ENCODE data around the gene CDA. TPM values are rescaled to one million over a fixed set of nuclear protein-coding genes. Genes with fewer than 3 reads are reported as not detected.
"Not testable (repeated sequence)": the region's sequence is repeated elsewhere in the genome, so short reads cannot be mapped to it uniquely, and the experiment has no call there.

CDA gene
- total RNA-seq, 1 experiment from 2014 or later = 0.35 TPM

DNA sequence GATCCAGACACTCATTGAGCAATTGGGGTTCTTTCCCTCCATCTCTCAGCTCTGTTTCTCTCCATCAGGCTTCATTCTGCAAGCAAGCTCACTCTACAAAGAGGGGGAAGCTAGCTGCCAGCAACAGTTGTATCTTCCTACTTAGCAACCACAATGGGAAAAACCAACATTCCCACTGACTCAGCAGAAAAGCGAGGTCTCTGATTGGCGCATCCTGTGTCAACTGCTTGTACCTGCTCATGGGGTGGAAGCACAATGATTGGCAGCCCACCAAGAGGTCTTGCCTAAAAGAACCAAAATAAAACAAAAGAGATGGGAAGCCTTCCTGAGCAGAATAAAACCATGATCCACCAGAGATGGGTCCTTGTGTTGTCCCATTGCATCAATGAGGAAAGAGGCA, 4.0 kb upstream of the CDA start:
- no peak for DNase-seq (ENCODE audit: extremely low read depth, low read depth)

GRCh38 chr1:20586953-20587660, 1.8 kb upstream of the CDA start:
- no peak for DNase-seq (ENCODE audit: extremely low read depth, low read depth)

DNA sequence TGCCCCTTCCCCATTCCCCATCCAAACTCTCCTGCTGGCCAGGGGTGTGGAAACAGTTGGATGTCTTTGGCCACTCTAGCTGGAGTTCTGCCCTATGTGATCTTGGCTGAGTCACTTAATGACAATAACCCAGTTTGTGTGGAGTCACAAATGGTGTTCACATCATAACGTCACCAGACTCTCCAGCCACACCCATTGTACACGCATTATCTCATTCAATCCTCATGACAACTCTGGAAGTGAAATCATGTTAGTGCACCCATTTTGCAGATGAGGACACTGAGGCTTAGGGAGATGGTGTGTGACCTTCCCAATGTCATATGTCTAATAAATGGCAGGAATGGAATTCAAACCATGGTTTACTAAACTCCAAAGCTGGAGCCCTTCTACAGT, 1.2 kb upstream of the CDA start:
- DNase-seq (ENCODE audit: extremely low read depth, low read depth) = peak; percentile 33

GRCh38 chr1:20589331-20590278, 708 bp downstream of the CDA start:
- DNase-seq (ENCODE audit: extremely low read depth, low read depth) = no peak

DNA sequence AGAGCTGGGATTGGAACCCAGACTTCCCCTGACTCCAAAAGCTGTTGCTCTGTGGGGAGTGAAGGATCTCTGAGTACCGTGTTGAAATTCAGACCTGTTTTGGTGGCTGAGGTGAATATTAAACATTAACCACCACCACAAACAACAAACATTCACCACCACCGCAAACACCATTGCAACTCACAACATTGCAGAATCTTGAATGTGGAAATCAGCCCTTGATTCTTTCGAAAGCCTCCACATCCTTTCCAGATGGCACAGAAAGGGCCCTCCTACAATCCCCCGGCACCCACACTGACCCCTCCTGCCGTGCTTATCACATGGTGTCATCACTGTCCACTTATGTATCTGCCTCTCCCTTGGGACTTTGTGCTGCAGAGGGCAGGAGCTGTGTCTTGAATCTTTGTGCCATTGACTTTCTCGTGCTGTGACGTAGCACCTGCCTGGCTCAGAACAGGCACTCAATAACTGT, 1.4 kb downstream of the CDA start:
- DNase-seq (ENCODE audit: extremely low read depth, low read depth) = no peak

DNA sequence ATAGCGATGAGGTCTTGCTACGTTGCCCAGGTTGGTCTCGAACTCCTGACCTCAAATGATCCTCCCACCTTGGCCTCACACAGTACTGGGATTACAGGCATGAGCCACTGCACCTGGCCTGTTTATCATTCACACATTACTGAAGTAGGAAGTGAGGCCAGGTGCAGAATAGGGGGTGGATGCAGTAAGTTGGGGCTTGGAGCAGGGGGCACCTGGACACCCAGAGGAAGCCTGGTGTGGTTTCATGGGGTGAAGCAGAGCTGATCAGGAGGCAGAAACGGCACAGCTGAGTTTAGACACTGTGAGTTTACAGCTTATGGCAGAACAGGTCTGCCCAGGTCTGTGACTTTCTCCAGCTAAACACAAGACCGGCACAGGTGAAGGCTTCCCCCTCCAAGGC, 4.9 kb downstream of the CDA start:
- DNase-seq (ENCODE audit: extremely low read depth, low read depth) = no peak

DNA sequence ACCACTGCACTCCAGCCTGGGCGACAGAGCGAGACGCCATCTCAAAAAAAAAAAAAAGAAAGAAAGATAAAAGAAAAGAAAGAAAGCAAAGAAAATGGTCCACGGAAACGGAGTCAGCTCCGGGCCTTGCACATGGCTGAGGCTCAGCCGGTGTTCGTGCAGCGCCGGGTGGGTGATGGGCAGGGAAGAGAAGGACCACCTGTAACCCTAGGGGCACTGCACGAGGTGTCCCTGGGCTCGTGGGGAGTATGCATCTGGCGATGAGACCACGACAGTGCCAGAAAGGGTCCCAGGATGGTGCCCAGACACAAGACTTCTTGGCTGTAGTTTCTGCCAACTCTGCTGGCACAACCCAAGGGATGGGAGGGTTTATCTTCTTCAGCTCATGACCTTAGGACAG, 5.8 kb downstream of the CDA start:
- no peak for DNase-seq (ENCODE audit: extremely low read depth, low read depth)

DNA sequence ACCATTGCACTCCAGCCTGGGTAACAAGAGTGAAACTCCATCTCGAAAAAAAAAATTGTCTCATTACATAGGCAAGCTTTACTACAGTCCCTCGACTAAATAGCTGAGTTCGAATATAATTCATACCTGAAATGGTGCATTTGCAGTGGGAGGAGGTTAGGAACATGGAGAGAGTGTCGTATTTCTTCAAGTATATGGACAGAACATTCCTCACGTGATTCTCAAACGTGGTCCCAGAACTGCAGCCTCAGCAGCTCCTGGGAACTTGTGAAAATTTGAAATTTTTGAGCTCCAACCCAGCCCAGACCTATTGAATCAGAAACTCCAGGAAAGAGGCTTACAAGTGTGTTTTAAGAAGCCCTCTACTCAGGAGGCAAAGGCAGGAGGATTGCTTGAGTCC, 7.2 kb downstream of the CDA start:
- no peak for DNase-seq (ENCODE audit: extremely low read depth, low read depth)

DNA sequence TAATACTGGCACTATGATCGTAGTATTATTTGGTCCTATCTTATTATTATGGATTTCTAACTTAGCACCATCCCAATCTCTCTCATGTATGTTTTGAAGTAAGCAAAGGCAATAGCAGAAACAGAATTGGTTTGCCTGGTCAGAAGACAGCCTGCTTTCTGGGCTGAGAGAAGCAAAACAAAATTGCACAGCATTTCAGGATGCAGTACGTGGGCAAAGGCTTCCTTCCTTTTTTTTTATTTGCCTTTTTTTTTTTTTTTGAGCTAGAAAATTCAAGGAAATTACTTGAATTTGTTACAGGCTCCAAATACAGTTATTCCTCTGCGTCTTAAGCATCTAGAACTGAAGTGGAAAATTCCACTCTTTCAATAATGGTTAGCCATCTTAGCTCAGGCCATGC, 8.8 kb downstream of the CDA start:
- DNase-seq (ENCODE audit: extremely low read depth, low read depth) = no peak

- no peak for DNase-seq (ENCODE audit: extremely low read depth, low read depth)
These were observed 11.3 kb downstream of the CDA start for GRCh38 chr1:20600156-20600555.

DNA sequence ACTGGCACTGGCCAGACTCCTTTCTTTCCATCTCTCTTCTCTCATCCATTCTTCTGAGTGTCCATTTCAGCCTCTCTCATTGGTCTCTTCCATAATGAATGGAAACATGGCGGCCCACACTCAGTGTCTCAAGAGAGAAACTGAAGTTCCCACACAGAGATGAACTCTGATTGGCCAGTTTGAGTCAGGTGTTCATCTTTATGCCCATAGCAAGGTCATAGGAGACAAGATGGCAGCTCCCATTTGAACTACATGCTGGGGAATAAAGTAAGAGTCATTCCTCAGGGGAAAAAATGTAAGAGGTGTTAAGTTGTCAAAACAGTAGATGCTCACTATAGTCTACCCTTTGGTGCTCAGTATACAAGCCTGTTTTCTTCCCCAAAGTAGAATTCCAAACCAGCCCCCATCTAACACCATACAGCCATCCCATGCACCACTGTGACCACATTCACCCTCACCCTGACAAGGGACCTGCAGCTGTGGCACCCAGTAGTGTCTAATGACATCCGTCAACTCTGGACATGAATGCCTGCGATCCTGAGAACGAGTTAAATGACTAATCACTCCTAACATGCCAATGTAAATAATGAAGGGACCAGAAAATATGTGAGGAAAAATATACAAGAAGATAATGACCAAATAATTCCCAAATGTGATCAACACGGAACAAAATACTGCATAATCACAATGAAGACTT, 12.4 kb downstream of the CDA start:
- DNase-seq (ENCODE audit: extremely low read depth, low read depth) = no peak

DNA sequence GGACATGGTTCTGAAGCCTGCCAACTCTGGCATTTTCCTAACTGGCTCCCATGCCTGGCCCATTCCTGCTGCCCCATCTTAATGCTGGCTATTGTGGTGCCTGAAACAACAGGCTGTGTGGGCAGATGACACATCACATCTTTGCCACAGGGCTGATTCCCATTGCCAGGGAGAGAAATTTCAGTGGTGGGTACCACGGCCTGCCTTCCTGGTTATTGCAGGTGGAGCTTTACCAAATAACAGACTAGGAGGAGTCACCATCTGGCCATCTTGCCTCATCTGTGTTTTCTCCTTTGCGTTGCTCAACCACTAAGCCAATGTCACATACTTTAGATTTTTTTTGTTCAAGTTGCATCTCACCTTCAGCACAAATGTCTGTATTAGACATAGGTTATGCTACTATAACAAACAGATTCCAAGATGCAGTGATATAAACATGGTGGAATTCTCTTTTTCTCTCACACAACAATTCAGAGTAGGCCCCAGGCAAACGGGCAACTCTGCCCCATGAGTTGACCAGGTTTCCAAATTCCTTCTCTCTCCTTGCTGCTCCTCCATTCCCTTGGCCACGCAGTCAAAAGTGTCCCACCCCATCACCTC, 14.1 kb downstream of the CDA start:
- DNase-seq (ENCODE audit: extremely low read depth, low read depth) = no peak

DNA sequence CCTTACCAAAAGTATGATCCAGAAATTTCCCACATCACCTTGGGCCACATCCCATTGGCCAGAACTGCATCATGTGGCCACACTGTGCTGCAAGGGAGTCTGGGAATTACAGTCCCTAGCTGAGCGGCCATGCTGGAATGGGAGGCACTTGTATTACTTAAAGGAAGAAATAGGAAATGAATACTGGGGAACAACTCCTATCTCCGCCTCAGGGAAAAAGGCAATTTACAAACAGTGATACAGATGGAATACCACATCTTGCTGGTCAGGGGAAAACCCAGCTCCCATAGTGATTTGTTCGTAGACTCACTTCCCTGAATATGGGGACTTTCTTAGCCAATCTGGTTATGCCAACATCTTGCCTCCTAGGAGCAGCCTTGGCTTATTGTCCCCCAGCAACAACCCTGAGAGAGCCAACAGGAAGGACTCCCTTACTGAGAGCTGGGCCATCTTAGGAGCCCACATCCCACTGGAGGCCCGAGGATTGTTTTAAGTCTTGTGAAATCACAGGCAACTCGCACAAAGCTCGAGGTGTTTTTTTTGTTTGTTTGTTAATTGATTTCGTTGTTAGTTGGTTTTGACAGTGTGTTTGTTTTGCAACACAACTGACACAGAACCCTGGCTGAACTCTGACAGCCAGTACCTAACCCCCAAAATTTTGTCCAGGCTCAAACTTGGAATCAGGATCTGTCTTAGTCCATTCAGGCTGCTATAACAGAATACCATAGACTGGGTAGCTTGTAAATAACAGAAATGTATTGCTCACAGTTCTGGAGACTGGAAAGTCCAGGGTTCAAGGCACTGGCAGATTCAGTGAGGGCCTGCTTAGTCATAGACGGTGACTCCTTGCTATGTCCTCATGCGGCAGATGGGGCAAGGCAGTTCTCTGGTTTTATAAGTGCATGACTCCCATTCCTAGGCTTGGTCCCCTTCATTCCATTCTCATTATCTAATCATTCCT, 14.9 kb downstream of the CDA start:
- DNase-seq (ENCODE audit: extremely low read depth, low read depth) = no peak

- DNase-seq (ENCODE audit: extremely low read depth, low read depth) = no peak
These were observed 15.8 kb downstream of the CDA start for GRCh38 chr1:20604678-20605077.

DNA sequence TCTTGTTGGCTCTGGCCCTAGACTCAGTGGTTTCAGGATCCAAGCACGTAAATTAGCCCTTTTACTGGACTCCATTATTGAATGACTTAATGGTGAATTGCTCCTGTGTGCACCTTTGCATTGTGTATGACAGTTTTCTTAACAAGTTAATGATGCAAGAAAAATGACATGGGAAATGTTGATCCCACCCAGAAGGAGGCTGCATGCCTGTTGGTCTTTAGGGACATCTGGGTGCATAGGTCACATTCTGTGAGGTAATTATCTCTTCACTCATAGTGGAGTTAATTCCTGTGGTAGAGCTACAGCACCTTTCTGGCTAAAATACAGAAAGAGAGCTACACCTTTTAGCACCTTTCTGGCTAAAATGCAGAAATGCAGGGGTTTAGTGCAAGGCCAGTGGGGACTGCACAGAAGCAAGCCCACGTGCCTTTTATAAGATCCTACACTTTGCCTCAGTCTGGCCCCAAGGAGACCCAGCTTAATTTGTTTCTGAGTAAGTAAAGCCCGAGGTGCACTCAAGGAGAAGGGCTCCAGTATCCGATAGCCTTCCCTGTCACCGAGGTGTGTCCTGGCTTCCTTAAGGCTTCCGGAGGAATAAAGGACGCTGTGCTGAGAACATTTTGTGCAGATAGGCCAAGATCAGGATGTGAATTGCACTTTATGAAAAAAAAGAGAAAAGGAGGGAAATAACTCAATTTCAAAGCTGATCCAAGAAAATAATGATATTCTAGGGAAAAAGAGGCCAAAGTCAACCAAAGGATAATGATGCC, 18.1 kb downstream of the CDA start:
- DNase-seq (ENCODE audit: extremely low read depth, low read depth) = not testable (repeated sequence)

DNA sequence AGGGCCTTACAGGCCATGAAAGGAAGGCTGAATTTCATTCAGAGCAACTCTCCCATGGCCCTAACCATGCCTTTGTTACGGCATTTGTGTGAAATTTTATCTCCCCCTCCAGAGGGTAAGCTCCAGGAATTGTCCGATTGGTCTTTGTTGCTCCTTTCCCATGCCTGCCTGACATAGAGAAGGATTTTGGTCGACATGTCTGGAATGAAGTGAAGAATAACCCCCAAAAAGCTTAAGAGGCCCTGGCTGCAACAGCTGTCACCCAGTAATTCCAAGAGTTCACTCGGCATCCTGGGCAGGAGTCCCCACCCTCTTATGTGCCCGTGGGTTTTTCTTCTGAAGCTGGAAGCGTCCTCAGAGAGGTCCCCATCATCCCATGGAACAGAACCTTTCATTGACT, 20.6 kb downstream of the CDA start:
- DNase-seq (ENCODE audit: extremely low read depth, low read depth) = no peak

DNA sequence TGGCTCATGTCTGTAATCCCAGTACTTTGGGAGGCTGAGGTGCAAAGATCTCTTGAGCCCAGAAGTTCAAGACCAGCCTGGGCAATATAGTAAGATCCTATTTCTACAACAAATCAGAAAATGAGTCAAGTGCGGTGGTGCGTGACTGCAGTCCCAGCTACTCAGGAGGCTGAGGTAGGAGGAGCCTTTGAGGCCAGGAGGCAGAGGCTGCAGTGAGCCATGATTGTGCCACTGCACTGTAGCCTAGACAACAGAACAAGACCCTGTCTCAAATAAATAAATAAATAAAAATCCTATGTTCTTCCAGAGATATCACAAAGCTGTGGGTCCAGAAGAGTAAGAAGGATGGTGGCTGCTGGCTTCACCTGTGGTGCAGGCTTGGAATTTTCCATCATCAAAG, 22.1 kb downstream of the CDA start:
- DNase-seq (ENCODE audit: extremely low read depth, low read depth) = no peak

DNA sequence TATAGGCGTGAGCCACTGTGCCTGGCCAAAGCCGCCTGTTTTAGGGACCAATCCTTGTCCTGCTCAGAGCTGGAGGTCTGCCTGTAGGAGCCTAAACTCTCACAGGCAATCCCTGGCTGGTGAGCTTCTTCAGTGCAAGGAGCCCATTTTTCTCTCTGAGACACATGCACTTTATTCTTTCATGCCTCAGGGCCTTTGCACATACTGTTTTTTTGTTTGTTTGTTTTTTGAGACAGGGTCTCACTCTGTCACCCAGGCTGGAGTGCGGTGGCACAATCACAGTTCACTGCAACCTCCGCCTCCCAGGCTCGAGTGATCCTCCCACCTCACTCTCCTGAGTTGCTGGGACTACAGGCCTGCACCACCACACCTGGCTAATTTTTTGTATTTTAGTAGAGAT, 22.8 kb downstream of the CDA start:
- DNase-seq (ENCODE audit: extremely low read depth, low read depth) = no peak

DNA sequence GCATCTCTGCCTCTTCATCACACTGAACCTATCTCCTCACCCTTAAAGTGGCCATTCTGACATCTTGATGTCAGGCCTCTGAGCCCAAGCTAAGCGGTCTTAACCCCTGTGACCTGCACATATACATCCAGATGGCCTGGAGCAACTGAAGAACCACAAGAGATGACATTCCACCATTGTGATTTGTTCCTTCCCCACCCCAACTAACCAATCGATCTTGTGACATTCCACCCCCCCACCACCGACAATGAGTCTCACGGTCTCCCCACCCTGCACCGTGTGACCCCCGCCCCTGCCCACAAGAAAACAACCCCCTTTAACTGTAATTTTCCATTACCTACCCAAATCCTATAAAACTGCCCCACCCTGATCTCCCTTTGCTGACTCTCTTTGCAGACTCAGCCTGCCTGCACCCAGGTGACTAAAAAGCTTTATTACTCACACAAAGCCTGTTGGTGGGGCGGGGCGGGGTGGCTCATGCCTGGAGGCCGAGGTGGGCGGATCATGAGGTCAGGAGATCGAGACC, 23.4 kb downstream of the CDA start:
- DNase-seq (ENCODE audit: extremely low read depth, low read depth) = no peak
